PC-9 (cell line): ENCODE measurements around the gene GAD1. TPM values are rescaled to one million over a fixed set of nuclear protein-coding genes. Genes with fewer than 3 reads are reported as not detected.

Source experiments
- BruUV-seq: library from RNA; stranded (reverse); fragments of 400-500 nt; replicated peaks from 2 replicates; lab custom pipeline; 2021; lab: Mats Ljungman, UMichigan
- CTCF ChIA-PET: fragments of 300-600 bp; sonication (Branson Sonifier 250); formaldehyde crosslinking; loops from one replicate; lab custom pipeline; 2022; ENCODE audit warnings: antibody characterized with exemption; lab: Charles Lee
- POLR2A ChIA-PET: fragments of 300-600 bp; sonication (Branson Sonifier 250); formaldehyde crosslinking; loops from one replicate; lab custom pipeline; 2022; ENCODE audit warnings: antibody characterized with exemption; ENCODE audit not compliant: unreplicated experiment; lab: Charles Lee
- DNase-seq, 2 experiments: peaks; one replicate each; pipeline versions ENCODE4 v3.0.0 to v3.0.0-alpha.2; 2015 to 2022; ENCODE audit warnings: mixed read lengths in 1 of 2
- H2AFZ ChIP-seq: fragments of 200-600 bp; sonication (generic); 2 replicates; pipeline ENCODE4 v1.8.1; 2017; ENCODE audit warnings: antibody characterized with exemption
- H3F3A ChIP-seq: fragments of 200-600 bp; sonication (generic); 2 replicates; pipeline ENCODE4 v1.8.1; 2017; ENCODE audit warnings: antibody characterized with exemption, mild to moderate bottlenecking, low read depth; ENCODE audit not compliant: insufficient read depth
- H3K27ac ChIP-seq: fragments of 200-600 bp; sonication (generic); 2 replicates; pipeline ENCODE4 v1.6.1; 2016; ENCODE audit warnings: mixed run types
- H3K27me3 ChIP-seq: fragments of 200-600 bp; sonication (generic); 2 replicates; pipeline ENCODE4 v1.6.1; 2016; ENCODE audit warnings: low read depth, mixed run types; ENCODE audit not compliant: insufficient read depth
- H3K36me3 ChIP-seq: fragments of 200-600 bp; sonication (generic); 2 replicates; pipeline ENCODE4 v1.6.1; 2016; ENCODE audit warnings: low read depth, mixed run types
- H3K4me1 ChIP-seq: fragments of 200-600 bp; sonication (generic); replicated peaks from 2 replicates; pipeline ENCODE4 v1.6.1; 2016; ENCODE audit warnings: mixed run types; ENCODE audit not compliant: insufficient read depth
- H3K4me2 ChIP-seq: fragments of 200-600 bp; sonication (generic); 2 replicates; pipeline ENCODE4 v1.6.1; 2017; ENCODE audit warnings: mixed run types
- H3K4me3 ChIP-seq: fragments of 200-600 bp; sonication (generic); 2 replicates; pipeline ENCODE4 v1.6.1; 2016; ENCODE audit warnings: mixed run types
- H3K79me2 ChIP-seq: fragments of 200-600 bp; sonication (generic); 2 replicates; pipeline ENCODE4 v1.6.1; 2017; ENCODE audit warnings: low read depth, mixed run types
- H3K9me2 ChIP-seq: fragments of 200-600 bp; sonication (generic); 2 replicates; pipeline ENCODE4 v1.8.1; 2017; ENCODE audit warnings: mild to moderate bottlenecking; ENCODE audit not compliant: insufficient read depth
- H3K9me3 ChIP-seq: fragments of 200-600 bp; sonication (generic); 2 replicates; pipeline ENCODE4 v1.8.1; 2016; ENCODE audit warnings: low read depth; ENCODE audit not compliant: insufficient read depth
- H4K20me1 ChIP-seq: fragments of 200-600 bp; sonication (generic); 2 replicates; pipeline ENCODE4 v1.8.1; 2017; ENCODE audit not compliant: insufficient read depth
- CTCF ChIP-seq: fragments of 200-600 bp; sonication (generic); conservative IDR thresholded peaks from 2 replicates; pipeline ENCODE4 v1.6.1; 2017; ENCODE audit warnings: mixed run types, antibody characterized with exemption, mild to moderate bottlenecking, moderate library complexity
- EZH2 ChIP-seq: fragments of 200-600 bp; sonication (generic); IDR thresholded peaks from 2 replicates; pipeline ENCODE4 v1.8.0; 2017; ENCODE audit warnings: antibody characterized with exemption, low read depth
- intact Hi-C: fragments of 100-400 bp; cut with micrococcal nuclease; formaldehyde crosslinking; loops from one replicate; pipeline ENCODE4 v1.10.0; 2022; ENCODE audit not compliant: unreplicated experiment
- total RNA-seq: library from RNA; stranded (reverse); gene quantifications from 2 replicates; pipeline ENCODE4 v1.2.3, GENCODE V29; 2021

Gene GAD1
- total RNA-seq, 1 experiment from 2014 or later, result 3.5 TPM

- no TSS peak for BruUV-seq
- H4K20me1 ChIP-seq, result no peaks in the 10 kb centered on the region
- H3K9me3 ChIP-seq, result no peaks in the 10 kb centered on the region
- H3K79me2 ChIP-seq, result no peaks in the 10 kb centered on the region
- H2AFZ ChIP-seq, result no peak overlapping the region
- ChIA-PET POLR2A (no interaction called here), CTCF (no interaction called here)
- H3K4me1 ChIP-seq, result no peaks in the 10 kb centered on the region
- H3K27me3 ChIP-seq, result 0 out of 2 replicates have a peak, but pooled peaks cover 4% of the 10 kb centered on the region
- H3F3A ChIP-seq, result no peaks in the 10 kb centered on the region
- no peaks in the 10 kb centered on the region for H3K9me2 ChIP-seq
- intact Hi-C loops, result no loop called here
- no peak overlapping the region for H3K4me3 ChIP-seq
- H3K36me3 ChIP-seq, result no peaks in the 10 kb centered on the region
- no peak overlapping the region for H3K27ac ChIP-seq
- TF ChIP-seq EZH2 (no peak), CTCF (no peak)
- no peak for DNase-seq
- no peak overlapping the region for H3K4me2 ChIP-seq
Measured at GRCh38 chr2:170830166-170830565, 13.5 kb downstream of the GAD1 start.

- no peak overlapping the region for H2AFZ ChIP-seq
- 0 out of 2 replicates have a peak, but pooled peaks cover 4% of the 10 kb centered on the region for H3K27me3 ChIP-seq
- intact Hi-C loops, result no loop called here
- no TSS peak for BruUV-seq
- no peaks in the 10 kb centered on the region for H3F3A ChIP-seq
- H3K4me2 ChIP-seq, result no peak overlapping the region
- H4K20me1 ChIP-seq, result no peaks in the 10 kb centered on the region
- H3K4me3 ChIP-seq, result no peak overlapping the region
- H3K9me3 ChIP-seq, result no peaks in the 10 kb centered on the region
- POLR2A ChIA-PET, result no interaction called here
- H3K36me3 ChIP-seq, result no peaks in the 10 kb centered on the region
- H3K4me1 ChIP-seq, result no peaks in the 10 kb centered on the region
- no peak overlapping the region for H3K27ac ChIP-seq
- CTCF ChIA-PET, result no interaction called here
- H3K79me2 ChIP-seq, result no peaks in the 10 kb centered on the region
- DNase-seq, result no peak
- TF ChIP-seq CTCF, result no peak
- no peak for TF ChIP-seq EZH2
- no peaks in the 10 kb centered on the region for H3K9me2 ChIP-seq
Measured at GRCh38 chr2:170831115-170831514, 14.4 kb downstream of the GAD1 start.

GRCh38 chr2:170836027-170836426 is 19.3 kb downstream of the GAD1 start:
- no peaks in the 10 kb centered on the region for H3F3A ChIP-seq
- H3K9me3 ChIP-seq, result no peaks in the 10 kb centered on the region
- no peaks in the 10 kb centered on the region for H3K27me3 ChIP-seq
- no peak overlapping the region for H3K4me2 ChIP-seq
- H3K4me1 ChIP-seq, result no peaks in the 10 kb centered on the region
- no peaks in the 10 kb centered on the region for H4K20me1 ChIP-seq
- POLR2A ChIA-PET, result interaction anchor here (0.6 kb wide), 1 partner anchor 93 kb away, joined by 4 read pairs; the partner anchor contains the start of gene GORASP2
- intact Hi-C loops, result no loop called here
- DNase-seq, result no peak
- CTCF ChIA-PET, result no interaction called here
- no peaks in the 10 kb centered on the region for H3K36me3 ChIP-seq
- no peak overlapping the region for H2AFZ ChIP-seq
- TF ChIP-seq EZH2 (no peak), CTCF (no peak)
- H3K4me3 ChIP-seq, result no peak overlapping the region
- H3K9me2 ChIP-seq, result no peaks in the 10 kb centered on the region
- no peak overlapping the region for H3K27ac ChIP-seq
- H3K79me2 ChIP-seq, result no peaks in the 10 kb centered on the region
- BruUV-seq, result no TSS peak
